GM18505 (cell line): ENCODE results near the gene DLG2.
"Not testable (repeated sequence)": the region's sequence is repeated elsewhere in the genome, so short reads cannot be mapped to it uniquely, and the experiment has no call there.

Experiments
- ATAC-seq: cut with Tn5 transposase; IDR thresholded peaks from one replicate; pipeline ENCODE4 v1.9.1; 2021; ENCODE audit not compliant: unreplicated experiment
- POLR2A ChIP-seq: IDR thresholded peaks from 4 replicates; pipeline ENCODE4 v1.6.1; 2011; ENCODE audit warnings: borderline replicate concordance; ENCODE audit not compliant: insufficient read depth, insufficient read length; ENCODE audit errors: extremely low read depth

Gene DLG2

GRCh38 chr11:85414175-85414574, 213.0 kb downstream of the DLG2 start:
- no peak for TF ChIP-seq POLR2A
- ATAC-seq = no peak

GRCh38 chr11:85407648-85408047, 219.5 kb downstream of the DLG2 start:
- no peak for TF ChIP-seq POLR2A
- ATAC-seq = no peak

- no peak for ATAC-seq
- TF ChIP-seq POLR2A = no peak
Measured at GRCh38 chr11:85406841-85407240, 220.3 kb downstream of the DLG2 start.

GRCh38 chr11:85406316-85406715, 220.8 kb downstream of the DLG2 start:
- TF ChIP-seq POLR2A = no peak
- ATAC-seq = no peak

GRCh38 chr11:85395515-85396055, 231.6 kb downstream of the DLG2 start:
- ATAC-seq = not testable (repeated sequence)

GRCh38 chr11:85394283-85394682, 232.9 kb downstream of the DLG2 start:
- TF ChIP-seq POLR2A = no peak
- ATAC-seq = no peak

- TF ChIP-seq POLR2A = no peak
- ATAC-seq = no peak
Measured at GRCh38 chr11:85391141-85391540, 236.0 kb downstream of the DLG2 start.

- TF ChIP-seq POLR2A = no peak
- no peak for ATAC-seq
Measured at GRCh38 chr11:85385547-85385946, 241.6 kb downstream of the DLG2 start.

GRCh38 chr11:85385111-85385510, 242.0 kb downstream of the DLG2 start:
- no peak for ATAC-seq
- TF ChIP-seq POLR2A = no peak

- no peak for TF ChIP-seq POLR2A
Measured at GRCh38 chr11:85379066-85379465, 248.1 kb downstream of the DLG2 start.

GRCh38 chr11:85377901-85378300, 249.2 kb downstream of the DLG2 start:
- no peak for ATAC-seq
- no peak for TF ChIP-seq POLR2A

More at GRCh38 chr11:85379066-85379465, 248.1 kb downstream of the DLG2 start:
- ATAC-seq = no peak

- TF ChIP-seq POLR2A = no peak
- no peak for ATAC-seq
Measured at GRCh38 chr11:85359859-85360258, 267.3 kb downstream of the DLG2 start.

GRCh38 chr11:85355921-85356320, 271.2 kb downstream of the DLG2 start:
- no peak for TF ChIP-seq POLR2A

GRCh38 chr11:85349539-85349938, 277.6 kb downstream of the DLG2 start:
- not testable (repeated sequence) for ATAC-seq

More at GRCh38 chr11:85355921-85356320, 271.2 kb downstream of the DLG2 start:
- no peak for ATAC-seq

- TF ChIP-seq POLR2A = no peak
- no peak for ATAC-seq
Measured at GRCh38 chr11:85348945-85349344, 278.2 kb downstream of the DLG2 start.
